ENCODE results near the gene OR10K1.

OR10K1 gene

DNA sequence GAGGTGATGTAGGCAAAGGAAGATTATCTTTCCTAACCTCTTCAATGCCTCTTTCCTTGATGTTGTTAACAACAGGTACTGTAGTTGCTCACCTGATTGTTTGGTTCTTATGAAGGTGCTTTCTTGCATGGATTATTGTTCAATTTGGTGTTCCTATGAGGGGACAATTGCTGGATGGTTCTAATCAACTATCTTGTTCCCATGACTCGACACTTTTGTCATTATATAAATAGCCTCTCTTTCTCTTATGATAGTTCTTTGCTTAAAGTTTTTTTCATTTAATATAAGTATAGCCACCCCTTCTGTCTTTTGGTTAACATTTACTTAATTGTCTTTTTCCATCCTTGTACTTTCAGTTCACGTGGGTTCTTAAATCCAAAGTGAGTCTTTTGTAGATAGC lies 45.9 kb downstream of the OR10K1 start:
- Histone ChIP-seq H4K20me1 (ENCODE audit: control insufficient read depth, insufficient read depth, low read depth, low read length) (no peaks in the 10 kb centered on the region), H3K4me1 (ENCODE audit: control insufficient read depth, low read length) (no peaks in the 10 kb centered on the region), H3K79me2 (ENCODE audit: control insufficient read depth, low read length) (no peaks in the 10 kb centered on the region), H3K9me2 (replicated peaks; ENCODE audit: control insufficient read depth, low read length) (no peaks in the 10 kb centered on the region), H3K9me3 (ENCODE audit: control insufficient read depth, insufficient read depth, low read length) (no peaks in the 10 kb centered on the region), H3K4me3 (ENCODE audit: low read length) (no peak overlapping the region), H3F3A (ENCODE audit: control insufficient read depth, insufficient read depth) (no peaks in the 10 kb centered on the region), H3K27ac (ENCODE audit: low read depth, low read length) (no peak overlapping the region), H3K27me3 (ENCODE audit: control insufficient read depth, low read length) (peaks cover 21% of the 10 kb centered on the region), H3K4me2 (ENCODE audit: low read length) (no peak overlapping the region), H3K36me3 (ENCODE audit: control insufficient read depth, low read length) (no peaks in the 10 kb centered on the region)
- no peak for TF ChIP-seq EZH2phosphoT487 (IDR thresholded peaks at IDR 0.05; ENCODE audit: borderline replicate concordance, low read length)
- TF ChIP-seq, protein P1, sequence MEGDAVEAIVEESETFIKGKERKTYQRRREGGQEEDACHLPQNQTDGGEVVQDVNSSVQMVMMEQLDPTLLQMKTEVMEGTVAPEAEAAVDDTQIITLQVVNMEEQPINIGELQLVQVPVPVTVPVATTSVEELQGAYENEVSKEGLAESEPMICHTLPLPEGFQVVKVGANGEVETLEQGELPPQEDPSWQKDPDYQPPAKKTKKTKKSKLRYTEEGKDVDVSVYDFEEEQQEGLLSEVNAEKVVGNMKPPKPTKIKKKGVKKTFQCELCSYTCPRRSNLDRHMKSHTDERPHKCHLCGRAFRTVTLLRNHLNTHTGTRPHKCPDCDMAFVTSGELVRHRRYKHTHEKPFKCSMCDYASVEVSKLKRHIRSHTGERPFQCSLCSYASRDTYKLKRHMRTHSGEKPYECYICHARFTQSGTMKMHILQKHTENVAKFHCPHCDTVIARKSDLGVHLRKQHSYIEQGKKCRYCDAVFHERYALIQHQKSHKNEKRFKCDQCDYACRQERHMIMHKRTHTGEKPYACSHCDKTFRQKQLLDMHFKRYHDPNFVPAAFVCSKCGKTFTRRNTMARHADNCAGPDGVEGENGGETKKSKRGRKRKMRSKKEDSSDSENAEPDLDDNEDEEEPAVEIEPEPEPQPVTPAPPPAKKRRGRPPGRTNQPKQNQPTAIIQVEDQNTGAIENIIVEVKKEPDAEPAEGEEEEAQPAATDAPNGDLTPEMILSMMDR (IDR thresholded peaks at IDR 0.05; ENCODE audit: low read depth, low read length, poor library complexity, severe bottlenecking) = no peak

GRCh38 chr1:158509471-158510156 lies 48.0 kb downstream of the OR10K1 start:
- Histone ChIP-seq H3K27me3 (ENCODE audit: control insufficient read depth, low read length) (peaks cover 8% of the 10 kb centered on the region), H3K4me2 (ENCODE audit: low read length) (no peak overlapping the region), H3K4me1 (ENCODE audit: control insufficient read depth, low read length) (no peaks in the 10 kb centered on the region), H3K36me3 (ENCODE audit: control insufficient read depth, low read length) (no peaks in the 10 kb centered on the region), H3K9me2 (replicated peaks; ENCODE audit: control insufficient read depth, low read length) (no peaks in the 10 kb centered on the region), H4K20me1 (ENCODE audit: control insufficient read depth, insufficient read depth, low read depth, low read length) (no peaks in the 10 kb centered on the region), H3K9me3 (ENCODE audit: control insufficient read depth, insufficient read depth, low read length) (no peaks in the 10 kb centered on the region), H3K79me2 (ENCODE audit: control insufficient read depth, low read length) (no peaks in the 10 kb centered on the region), H3K27ac (ENCODE audit: low read depth, low read length) (no peak overlapping the region), H3F3A (ENCODE audit: control insufficient read depth, insufficient read depth) (no peaks in the 10 kb centered on the region), H3K4me3 (ENCODE audit: low read length) (no peak overlapping the region)
- TF ChIP-seq EZH2phosphoT487 (IDR thresholded peaks at IDR 0.05; ENCODE audit: borderline replicate concordance, low read length) = no peak
- TF ChIP-seq, protein P1 (IDR thresholded peaks at IDR 0.05; ENCODE audit: low read depth, low read length, poor library complexity, severe bottlenecking) = no peak

- Histone ChIP-seq H3K9me3 (ENCODE audit: control insufficient read depth, insufficient read depth, low read length) (no peaks in the 10 kb centered on the region), H3K9me2 (replicated peaks; ENCODE audit: control insufficient read depth, low read length) (no peaks in the 10 kb centered on the region), H3K27me3 (ENCODE audit: control insufficient read depth, low read length) (peaks cover 10% of the 10 kb centered on the region), H3K4me1 (ENCODE audit: control insufficient read depth, low read length) (no peaks in the 10 kb centered on the region), H3K4me3 (ENCODE audit: low read length) (no peak overlapping the region), H3K36me3 (ENCODE audit: control insufficient read depth, low read length) (no peaks in the 10 kb centered on the region), H4K20me1 (ENCODE audit: control insufficient read depth, insufficient read depth, low read depth, low read length) (no peaks in the 10 kb centered on the region), H3K4me2 (ENCODE audit: low read length) (no peak overlapping the region), H3K79me2 (ENCODE audit: control insufficient read depth, low read length) (no peaks in the 10 kb centered on the region), H3K27ac (ENCODE audit: low read depth, low read length) (no peak overlapping the region), H3F3A (ENCODE audit: control insufficient read depth, insufficient read depth) (no peaks in the 10 kb centered on the region)
- TF ChIP-seq EZH2phosphoT487 (IDR thresholded peaks at IDR 0.05; ENCODE audit: borderline replicate concordance, low read length) = no peak
- TF ChIP-seq, protein P1 (IDR thresholded peaks at IDR 0.05; ENCODE audit: low read depth, low read length, poor library complexity, severe bottlenecking) = no peak
Observed at GRCh38 chr1:158516966-158517365, 55.3 kb downstream of the OR10K1 start.

Measured in DOHH2 (cell line).